Fibroblast of mammary gland (primary cell): ENCODE results near the gene DNAJC2.

Experiments used
- DNase-seq: peaks from one replicate; pipeline ENCODE4 v3.0.0-alpha.2; 2010; ENCODE audit warnings: low read depth
- H3K4me3 ChIP-seq: 2 replicates; pipeline ENCODE4 v1.5.1; 2011; ENCODE audit warnings: low read depth, mild to moderate bottlenecking, low read length, moderate library complexity; ENCODE audit not compliant: control insufficient read depth
- CTCF ChIP-seq: conservative IDR thresholded peaks from 2 replicates; pipeline ENCODE4 v1.5.1; 2011; ENCODE audit warnings: low read depth, low read length, inconsistent platforms; ENCODE audit not compliant: control insufficient read depth, insufficient read depth

The DNAJC2 gene

DNA sequence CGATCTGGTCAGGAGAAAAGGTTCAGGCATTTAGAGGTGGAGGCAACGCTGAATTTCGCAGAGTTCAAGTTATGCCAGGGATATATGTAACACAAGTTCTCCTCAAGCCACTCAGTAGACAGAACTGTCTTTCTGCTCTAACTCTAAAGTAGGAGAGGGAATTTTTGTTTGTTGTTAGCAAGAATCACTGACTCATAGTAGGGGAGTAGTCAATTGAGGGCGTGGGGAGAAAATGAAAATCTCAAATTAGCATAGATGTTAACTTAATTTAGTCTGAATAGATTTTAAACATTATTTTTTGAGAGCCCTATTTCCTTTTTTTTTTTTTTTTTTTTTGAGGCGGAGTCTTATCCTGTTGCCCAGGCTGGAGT is 37.5 kb upstream of the DNAJC2 start:
- TF ChIP-seq CTCF: no peak
- no peak overlapping the region for H3K4me3 ChIP-seq
- no peak for DNase-seq

- DNase-seq: no peak
Measured at GRCh38 chr7:103381280-103382031, 36.9 kb upstream of the DNAJC2 start.

DNA sequence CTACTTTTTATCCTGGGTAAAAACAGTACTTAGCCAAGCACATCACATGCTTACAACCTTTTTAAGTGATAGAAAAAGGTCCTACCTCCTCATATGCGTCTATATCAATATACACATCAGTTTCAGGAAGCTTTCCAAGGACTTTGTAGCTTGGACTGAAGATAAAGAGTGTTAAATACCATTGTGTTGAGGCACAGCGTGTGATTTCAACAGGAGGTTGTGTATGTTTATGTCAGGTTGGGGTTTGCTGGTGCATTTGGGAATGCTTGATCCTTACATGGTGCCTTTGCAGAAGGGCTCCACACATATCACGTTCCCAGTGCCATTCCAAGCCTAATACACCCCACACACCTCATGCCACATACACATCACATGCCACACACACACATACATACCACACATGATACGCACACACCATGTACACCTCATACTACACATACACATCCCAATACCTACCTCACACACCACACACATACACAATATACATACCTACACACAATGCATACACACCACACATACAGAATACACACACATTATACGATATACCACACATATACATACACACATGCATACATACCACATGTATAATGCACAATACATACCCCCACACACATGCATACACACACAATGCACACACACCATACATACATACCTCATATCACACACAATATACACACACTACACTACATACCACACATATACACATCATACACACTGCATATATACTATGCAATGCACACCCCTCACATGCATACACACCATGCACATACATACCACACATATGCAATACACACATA is 36.0 kb upstream of the DNAJC2 start:
- no peak for TF ChIP-seq CTCF
- no peak overlapping the region for H3K4me3 ChIP-seq

More at GRCh38 chr7:103381280-103382031, 36.9 kb upstream of the DNAJC2 start:
- H3K4me3 ChIP-seq: no peak overlapping the region
- no peak for TF ChIP-seq CTCF

GRCh38 chr7:103379270-103379975 is 34.9 kb upstream of the DNAJC2 start:
- no peak overlapping the region for H3K4me3 ChIP-seq
- TF ChIP-seq CTCF: no peak
- DNase-seq: no peak

More for the DNA sequence above, 36.0 kb upstream of the DNAJC2 start:
- peak; percentile 3 for DNase-seq

GRCh38 chr7:103373866-103374643 is 29.5 kb upstream of the DNAJC2 start:
- H3K4me3 ChIP-seq: no peak overlapping the region
- no peak for DNase-seq
- no peak for TF ChIP-seq CTCF

GRCh38 chr7:103369432-103369831 is 24.9 kb upstream of the DNAJC2 start:
- no peak for TF ChIP-seq CTCF
- H3K4me3 ChIP-seq: no peak overlapping the region
- no peak for DNase-seq
